HG03045 (cell line): ENCODE data around the gene TMEFF2.
"Not testable (repeated sequence)": the region's sequence is repeated elsewhere in the genome, so short reads cannot be mapped to it uniquely, and the experiment has no call there.

Experiments used
- ATAC-seq: cut with Tn5 transposase; IDR thresholded peaks from one replicate; pipeline ENCODE4 v1.9.1; 2021; ENCODE audit warnings: mild to moderate bottlenecking, moderate library complexity; ENCODE audit not compliant: unreplicated experiment

TMEFF2 gene

GRCh38 chr2:191941376-191941929 lies 253.3 kb downstream of the TMEFF2 start:
- no peak for ATAC-seq

- ATAC-seq = no peak
These were observed 256.0 kb downstream of the TMEFF2 start for GRCh38 chr2:191938779-191939178.

- no peak for ATAC-seq
These were observed 257.8 kb downstream of the TMEFF2 start for GRCh38 chr2:191936882-191937405.

- no peak for ATAC-seq
These were observed 259.5 kb downstream of the TMEFF2 start for GRCh38 chr2:191935247-191935646.

GRCh38 chr2:191933307-191934105 lies 261.2 kb downstream of the TMEFF2 start:
- ATAC-seq = peak; percentile 96

GRCh38 chr2:191932286-191932685 lies 262.4 kb downstream of the TMEFF2 start:
- no peak for ATAC-seq

GRCh38 chr2:191931329-191931728 lies 263.4 kb downstream of the TMEFF2 start:
- ATAC-seq = no peak

GRCh38 chr2:191930205-191930604 lies 264.5 kb downstream of the TMEFF2 start:
- ATAC-seq = no peak

- ATAC-seq = no peak
These were observed 265.4 kb downstream of the TMEFF2 start for GRCh38 chr2:191929288-191929687.

GRCh38 chr2:191927991-191928390 lies 266.7 kb downstream of the TMEFF2 start:
- no peak for ATAC-seq

- ATAC-seq = no peak
These were observed 267.3 kb downstream of the TMEFF2 start for GRCh38 chr2:191927319-191927867.

- ATAC-seq = no peak
These were observed 268.1 kb downstream of the TMEFF2 start for GRCh38 chr2:191926671-191927070.

GRCh38 chr2:191923652-191923997 lies 271.1 kb downstream of the TMEFF2 start:
- ATAC-seq = no peak

- peak; percentile 96 for ATAC-seq
These were observed 271.7 kb downstream of the TMEFF2 start for GRCh38 chr2:191922736-191923651.

GRCh38 chr2:191921650-191922049 lies 273.1 kb downstream of the TMEFF2 start:
- ATAC-seq = not testable (repeated sequence)

- ATAC-seq = no peak
These were observed 274.2 kb downstream of the TMEFF2 start for GRCh38 chr2:191920502-191920901.

- ATAC-seq = no peak
These were observed 276.6 kb downstream of the TMEFF2 start for GRCh38 chr2:191917967-191918651.

- no peak for ATAC-seq
These were observed 277.3 kb downstream of the TMEFF2 start for GRCh38 chr2:191917430-191917881.

GRCh38 chr2:191916826-191917225 lies 277.9 kb downstream of the TMEFF2 start:
- ATAC-seq = no peak

- no peak for ATAC-seq
These were observed 279.0 kb downstream of the TMEFF2 start for GRCh38 chr2:191915750-191916149.
